D721Med (cell line): ENCODE measurements around the gene PHYHIPL.

Experiments used
- DNase-seq: peaks from one replicate; pipeline ENCODE4 v3.0.0; 2011; ENCODE audit warnings: low spot score; ENCODE audit not compliant: insufficient read length
- FAIRE-seq: peaks from 2 replicates; lab custom pipeline; 2011; peaks lifted over from hg19 to GRCh38; lab: Jason Lieb, UNC
- TF ChIP-seq, protein P1 (sequence below): IDR thresholded peaks from 2 replicates; pipeline ENCODE4 v1.5.1; 2012; ENCODE audit warnings: mild to moderate bottlenecking, control low read depth; ENCODE audit not compliant: insufficient read depth; ENCODE audit errors: missing control alignments

Gene PHYHIPL

DNA sequence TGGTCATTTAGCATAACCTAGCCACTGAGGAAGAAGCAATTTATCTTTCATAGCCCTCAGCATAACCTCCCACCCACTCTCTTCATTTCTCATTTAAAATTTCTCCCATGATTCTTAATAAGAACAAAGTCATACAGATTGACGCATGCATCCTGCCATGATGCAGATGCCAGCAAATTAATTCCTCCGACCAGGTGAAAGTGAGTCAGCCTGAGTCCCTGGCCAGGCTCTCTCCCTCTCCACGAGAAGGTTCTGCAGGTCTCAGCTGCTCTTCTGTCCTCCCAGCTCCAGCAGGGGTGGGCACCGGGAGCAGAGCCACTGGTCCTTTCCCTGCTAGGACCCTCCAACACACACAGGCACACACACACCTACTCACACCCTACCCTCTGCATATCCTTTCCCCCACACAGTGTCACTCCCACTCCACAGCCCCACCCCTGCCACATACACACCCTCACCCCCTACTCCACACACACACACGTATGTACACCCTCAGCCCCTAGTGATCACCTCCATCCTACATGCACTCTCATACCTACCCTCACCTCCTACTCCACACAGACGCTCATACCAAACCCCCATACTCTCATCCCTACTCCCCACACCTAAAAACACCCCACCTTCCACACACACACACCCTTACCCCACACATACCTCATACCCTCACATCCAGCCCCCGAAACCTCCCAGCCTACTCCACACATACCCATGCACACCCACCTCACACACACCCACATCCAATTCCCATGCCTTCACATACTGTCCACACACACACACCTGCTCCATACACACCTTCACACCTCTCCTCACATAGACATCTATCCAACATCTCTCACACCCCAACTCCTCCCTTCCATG is 107.9 kb downstream of the PHYHIPL start:
- DNase-seq (no peak), FAIRE-seq (no peak)
- TF ChIP-seq, protein P1, sequence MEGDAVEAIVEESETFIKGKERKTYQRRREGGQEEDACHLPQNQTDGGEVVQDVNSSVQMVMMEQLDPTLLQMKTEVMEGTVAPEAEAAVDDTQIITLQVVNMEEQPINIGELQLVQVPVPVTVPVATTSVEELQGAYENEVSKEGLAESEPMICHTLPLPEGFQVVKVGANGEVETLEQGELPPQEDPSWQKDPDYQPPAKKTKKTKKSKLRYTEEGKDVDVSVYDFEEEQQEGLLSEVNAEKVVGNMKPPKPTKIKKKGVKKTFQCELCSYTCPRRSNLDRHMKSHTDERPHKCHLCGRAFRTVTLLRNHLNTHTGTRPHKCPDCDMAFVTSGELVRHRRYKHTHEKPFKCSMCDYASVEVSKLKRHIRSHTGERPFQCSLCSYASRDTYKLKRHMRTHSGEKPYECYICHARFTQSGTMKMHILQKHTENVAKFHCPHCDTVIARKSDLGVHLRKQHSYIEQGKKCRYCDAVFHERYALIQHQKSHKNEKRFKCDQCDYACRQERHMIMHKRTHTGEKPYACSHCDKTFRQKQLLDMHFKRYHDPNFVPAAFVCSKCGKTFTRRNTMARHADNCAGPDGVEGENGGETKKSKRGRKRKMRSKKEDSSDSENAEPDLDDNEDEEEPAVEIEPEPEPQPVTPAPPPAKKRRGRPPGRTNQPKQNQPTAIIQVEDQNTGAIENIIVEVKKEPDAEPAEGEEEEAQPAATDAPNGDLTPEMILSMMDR, result no peak

DNA sequence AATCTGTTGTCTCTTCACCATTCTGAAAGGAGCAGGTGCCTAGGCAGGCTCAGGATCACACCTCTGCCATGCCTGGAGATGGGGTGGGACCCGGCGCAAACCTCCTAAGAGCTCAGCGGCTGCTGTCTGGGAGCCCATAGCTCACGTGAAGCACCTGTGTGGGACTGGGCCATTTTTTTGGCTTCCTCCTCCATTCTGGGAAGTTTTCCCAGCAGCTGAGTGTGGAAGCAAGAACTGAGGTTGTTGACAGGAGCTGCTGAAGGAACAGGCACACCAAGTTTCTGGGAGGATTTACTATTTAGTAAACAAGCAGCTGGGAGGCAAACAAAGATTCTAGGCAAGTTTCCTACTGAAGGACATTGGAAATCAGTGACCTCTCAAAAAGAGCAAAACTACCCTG is 108.6 kb downstream of the PHYHIPL start:
- DNase-seq (no peak), FAIRE-seq (no peak)
- TF ChIP-seq, protein P1, result no peak

- TF ChIP-seq, protein P1, result no peak
- FAIRE-seq (no peak), DNase-seq (no peak)
Observed at GRCh38 chr10:59285848-59286247, 109.4 kb downstream of the PHYHIPL start.

DNA sequence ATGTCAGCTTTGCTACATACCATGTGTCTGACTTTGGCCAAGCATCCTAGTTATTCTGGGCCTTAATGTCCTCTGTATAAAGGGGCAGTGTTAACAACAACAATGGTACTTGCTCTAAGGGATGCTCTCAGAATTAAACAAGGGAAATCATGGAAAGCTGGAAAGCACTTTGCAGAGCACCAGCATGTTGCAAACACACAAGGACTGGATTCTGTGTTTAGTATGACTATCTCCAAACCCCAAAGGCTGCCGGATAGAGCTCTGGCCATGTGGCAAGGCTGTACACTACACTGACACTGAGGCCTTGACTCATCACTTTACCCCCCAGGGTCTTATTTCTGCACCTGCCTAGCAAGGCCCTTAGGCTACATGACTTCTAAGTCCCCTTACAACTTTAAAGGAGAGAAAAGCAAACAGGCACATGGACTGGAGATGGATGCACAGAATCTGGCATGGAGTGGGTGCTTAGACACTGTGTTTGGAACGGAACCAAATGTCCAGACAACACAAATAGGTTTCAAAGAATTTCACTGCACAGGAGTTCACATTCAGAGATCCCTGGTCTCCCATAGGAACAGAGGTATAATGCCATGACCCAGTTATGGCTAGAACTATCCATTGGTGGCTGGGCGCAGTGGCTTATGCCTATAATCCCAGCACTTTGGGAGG is 111.3 kb downstream of the PHYHIPL start:
- no peak for DNase-seq
- FAIRE-seq, result no peak
- TF ChIP-seq, protein P1, result no peak

DNA sequence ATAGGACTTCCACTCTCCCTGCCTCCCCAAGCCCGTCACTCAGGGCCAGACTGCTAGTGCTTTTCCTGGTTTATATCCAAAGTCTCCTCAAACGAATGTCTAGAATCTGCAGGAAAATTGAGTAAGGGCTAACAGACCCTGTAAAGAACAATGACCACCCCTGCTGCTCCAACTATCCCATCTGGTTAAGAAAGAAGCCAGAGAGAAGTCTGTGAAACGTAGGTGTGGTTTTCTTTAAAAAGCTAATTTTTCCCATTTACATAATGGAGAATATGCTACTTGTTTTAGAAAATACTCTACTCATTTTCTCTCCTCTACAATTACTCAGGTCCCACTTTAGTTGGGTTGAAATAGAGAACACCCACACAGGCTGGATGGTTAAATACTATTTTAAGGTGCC is 113.4 kb downstream of the PHYHIPL start:
- TF ChIP-seq, protein P1, result no peak
- no peak for DNase-seq
- FAIRE-seq, result no peak

DNA sequence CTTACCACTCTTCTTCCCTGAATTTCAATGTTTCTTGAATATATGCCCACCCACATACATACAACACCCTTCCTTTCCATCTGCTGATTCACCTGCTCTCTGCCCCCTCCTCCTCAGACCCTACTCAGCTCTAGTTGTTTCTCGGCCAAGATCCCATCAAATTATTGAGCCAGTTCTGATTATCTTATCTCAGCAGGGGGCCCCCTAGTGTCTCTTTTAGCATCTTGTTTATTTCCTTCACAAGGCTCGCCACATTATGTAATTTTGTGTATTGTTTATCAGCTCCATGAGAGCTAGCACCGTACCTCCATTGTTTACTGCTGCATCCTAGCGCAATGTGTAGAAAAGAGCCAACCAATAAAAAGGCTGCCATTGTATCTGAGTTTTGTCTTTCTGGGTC is 114.0 kb downstream of the PHYHIPL start:
- FAIRE-seq, result no peak
- TF ChIP-seq, protein P1, result peak; percentile 18
- DNase-seq, result no peak
